ENCODE results near the gene LPO.

LPO gene

GRCh38 chr17:58279016-58279711, 40.8 kb downstream of the LPO start:
- no peak for DNase-seq

DNA sequence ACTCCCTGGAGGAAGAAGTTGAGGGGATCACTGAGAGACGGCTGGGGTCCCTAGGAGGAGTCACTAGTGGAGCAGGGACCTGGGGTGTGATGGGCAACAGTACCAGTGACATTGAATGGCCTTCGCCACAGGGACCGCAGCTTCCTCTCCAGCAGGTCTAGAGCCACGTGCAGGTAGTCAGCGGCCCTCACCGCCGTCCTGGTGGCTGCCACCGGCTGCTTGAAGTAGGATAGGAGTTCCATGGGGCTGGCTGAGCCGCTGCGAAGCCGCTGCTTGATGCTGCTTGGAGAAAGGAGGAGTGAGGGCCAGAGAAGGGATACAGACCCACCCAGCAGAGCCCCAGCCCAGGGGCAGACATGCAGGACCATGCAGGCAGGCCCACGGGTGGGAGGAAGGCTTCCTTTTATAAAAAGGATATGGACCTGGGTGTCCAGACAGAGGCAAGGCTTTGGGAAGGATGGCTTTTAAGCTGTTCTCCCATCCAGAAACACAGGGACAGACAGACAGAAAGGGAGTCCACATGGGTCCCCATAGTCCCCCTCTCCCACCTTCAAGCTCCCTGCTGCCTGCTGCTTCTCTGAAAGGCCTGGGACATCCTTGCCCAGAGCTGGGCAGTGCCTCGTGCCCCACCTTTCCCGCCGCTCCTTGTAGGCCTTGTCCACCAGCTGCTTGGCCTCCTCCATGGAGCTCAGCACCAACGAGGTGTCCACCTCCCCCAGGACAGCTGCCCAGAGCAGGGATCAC, 41.5 kb downstream of the LPO start:
- DNase-seq, result no peak

- no peak for DNase-seq
Measured at GRCh38 chr17:58280480-58281217, 42.3 kb downstream of the LPO start, which contains the start of gene MPO. Gene MPO (minus strand): TSS chr17:58280935. CDS start chr17:58280758, 177 bp downstream.

DNA sequence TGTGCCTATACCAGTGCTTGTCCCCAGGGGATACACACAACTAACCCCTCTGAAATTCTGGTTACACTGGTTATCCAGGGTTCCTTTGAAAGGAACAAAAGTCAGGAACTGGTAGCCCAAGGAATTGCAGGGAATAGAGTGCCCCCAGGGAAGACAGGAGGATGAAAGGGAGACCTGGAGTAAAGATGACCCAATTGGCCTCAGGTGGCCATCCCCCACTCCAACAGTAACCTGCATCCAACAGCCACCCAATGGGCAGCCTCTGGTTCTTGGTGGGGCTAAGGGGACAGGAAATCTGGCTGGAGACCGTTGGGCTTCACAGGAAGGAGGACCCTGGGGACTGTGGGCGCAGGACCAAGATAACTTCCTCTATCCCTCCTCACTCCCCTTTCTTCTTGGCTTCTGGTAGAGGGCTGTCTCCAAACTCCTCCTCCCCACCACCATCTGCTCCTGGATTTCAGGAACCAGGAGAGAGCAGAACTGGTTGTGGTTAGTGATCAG, 43.2 kb downstream of the LPO start:
- DNase-seq, result no peak

DNA sequence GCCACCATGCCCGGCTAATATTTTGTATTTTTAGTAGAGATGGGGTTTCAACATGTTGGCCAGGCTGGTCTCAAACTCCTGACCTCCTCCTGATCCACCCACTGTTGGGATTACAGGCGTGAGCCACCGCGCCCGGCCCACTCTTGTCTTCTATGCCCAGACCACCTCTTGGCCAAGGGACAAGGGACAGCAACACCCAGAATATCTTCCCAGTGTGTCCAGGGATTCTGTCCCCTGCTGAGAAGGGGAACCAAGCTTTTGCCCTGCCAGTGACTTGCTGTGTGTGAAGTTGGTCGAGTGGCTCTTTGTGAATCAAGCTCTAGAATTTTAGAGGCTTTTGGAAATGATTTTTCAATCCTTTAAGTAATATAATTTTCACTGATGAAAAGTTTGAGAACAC, 44.1 kb downstream of the LPO start:
- DNase-seq, result no peak

DNA sequence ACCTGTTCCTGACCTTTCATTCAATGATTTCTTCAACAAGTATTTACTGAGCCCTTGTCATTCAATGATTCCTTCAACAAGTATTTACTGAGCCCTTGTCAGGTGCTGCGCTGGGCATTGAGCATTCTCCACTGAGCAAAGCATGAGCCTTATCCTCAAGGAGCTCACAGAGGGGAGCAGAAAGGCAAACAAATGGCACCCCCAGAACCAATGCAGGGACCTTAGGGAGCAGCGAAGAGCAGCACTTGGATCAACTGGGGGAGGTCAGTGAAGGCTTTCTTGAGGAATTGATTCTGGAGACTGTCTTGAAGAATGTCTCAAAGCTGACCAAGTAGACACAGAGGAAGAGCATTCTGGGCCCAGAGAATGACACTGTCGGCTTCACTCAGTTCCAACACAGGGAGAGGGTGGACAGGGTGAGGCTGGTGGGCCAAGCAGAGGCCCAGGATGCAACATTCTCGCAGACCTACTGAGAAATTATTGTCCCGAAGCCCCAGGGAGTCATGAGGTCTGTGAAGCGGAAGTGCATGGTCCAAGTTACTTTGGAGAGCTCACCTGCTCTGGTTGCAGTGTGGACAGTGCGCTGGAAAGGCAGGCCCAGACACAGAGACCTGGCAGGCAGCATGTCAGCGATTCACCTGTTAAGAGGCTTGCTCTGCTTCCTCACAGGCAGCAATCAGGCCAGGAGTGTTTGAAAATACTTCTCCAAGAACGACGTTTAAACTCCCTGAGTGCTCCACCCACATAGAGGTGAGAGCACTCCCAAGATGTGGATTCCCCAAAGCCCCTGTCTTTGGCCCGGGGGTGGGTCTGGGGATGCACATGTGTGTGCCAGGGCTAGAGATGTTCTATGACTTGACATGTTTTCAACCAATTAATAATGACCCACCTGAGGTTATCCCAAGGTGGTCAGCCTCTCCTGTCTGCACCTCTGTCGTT, 45.6 kb downstream of the LPO start:
- DNase-seq, result no peak

DNA sequence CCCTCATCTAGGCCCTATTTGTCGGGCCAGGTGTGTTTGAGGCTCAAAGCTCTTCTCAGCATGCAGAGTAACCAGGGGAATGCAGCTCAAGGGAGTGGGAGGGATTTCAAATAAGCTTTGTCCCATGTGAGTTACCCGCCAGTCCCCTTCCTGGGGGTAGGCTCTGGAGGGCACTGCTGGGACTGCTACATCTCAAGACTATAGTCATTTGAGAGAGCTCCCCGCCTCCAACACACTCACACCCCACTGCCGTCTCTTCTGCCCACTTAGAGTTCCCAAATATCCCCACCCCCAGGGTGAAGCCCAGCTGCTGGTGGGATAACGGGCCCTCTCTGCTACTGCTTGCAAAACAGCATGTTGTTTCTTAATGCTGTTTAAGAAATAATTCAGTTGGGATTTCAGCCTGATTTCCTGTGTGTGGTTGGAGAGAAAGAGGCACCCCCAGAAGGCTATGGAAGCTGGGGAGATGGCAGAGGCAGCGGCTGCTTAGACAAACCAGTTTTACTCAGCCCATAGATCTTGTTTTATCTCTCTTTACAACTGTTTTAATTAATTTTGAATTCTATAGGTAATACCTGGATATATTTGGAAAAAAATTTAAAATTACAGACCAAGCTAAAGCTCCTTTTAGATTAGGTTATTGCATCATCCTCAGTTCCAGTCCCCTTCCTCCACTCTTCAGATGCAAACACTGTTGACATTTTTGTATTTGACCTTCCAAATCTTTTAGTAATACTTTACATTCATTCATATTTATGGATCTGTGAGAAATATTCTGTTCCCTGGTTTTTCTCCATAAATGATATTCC, 46.4 kb downstream of the LPO start:
- no peak for DNase-seq

GRCh38 chr17:58285422-58285810, 47.0 kb downstream of the LPO start:
- no peak for DNase-seq

GRCh38 chr17:58289869-58290268, 51.5 kb downstream of the LPO start:
- DNase-seq, result no peak

DNA sequence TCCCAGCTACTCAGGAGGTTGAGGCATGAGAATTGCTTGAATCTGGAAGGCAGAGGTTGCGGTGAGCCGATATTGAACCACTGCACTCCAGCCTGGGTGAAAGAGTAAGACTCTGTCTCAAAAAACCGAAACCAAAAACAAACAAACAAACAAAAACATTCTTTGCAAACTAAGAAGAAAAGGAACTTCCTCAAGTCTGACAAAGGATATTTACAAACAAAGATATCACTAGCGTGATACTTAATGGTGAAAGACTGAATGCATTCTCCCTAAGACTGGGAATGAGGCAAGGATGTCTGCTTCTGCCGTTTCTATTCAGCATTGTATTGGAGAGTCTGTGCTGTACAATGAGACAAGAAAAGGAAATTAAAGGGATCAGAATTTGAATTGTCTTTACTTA, 52.9 kb downstream of the LPO start:
- DNase-seq, result no peak

DNA sequence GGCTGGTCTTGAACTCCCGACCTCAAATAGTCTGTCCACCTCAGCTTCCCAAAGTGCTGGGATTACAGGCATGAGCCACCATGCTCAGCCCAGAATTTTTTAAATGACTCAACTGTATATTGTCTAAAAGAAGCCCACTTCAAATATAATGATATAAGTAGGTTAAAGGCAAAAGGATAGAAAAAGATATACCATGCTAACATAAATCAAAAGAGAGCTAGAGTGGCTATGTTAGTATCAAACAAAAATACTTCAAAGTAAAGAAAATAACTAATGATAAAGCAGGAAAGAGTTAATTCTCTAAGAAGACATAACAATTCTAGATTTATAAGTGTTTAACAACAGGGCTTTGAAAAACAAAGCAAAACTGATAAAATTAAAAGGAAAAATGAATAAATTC, 55.6 kb downstream of the LPO start:
- no peak for DNase-seq

DNA sequence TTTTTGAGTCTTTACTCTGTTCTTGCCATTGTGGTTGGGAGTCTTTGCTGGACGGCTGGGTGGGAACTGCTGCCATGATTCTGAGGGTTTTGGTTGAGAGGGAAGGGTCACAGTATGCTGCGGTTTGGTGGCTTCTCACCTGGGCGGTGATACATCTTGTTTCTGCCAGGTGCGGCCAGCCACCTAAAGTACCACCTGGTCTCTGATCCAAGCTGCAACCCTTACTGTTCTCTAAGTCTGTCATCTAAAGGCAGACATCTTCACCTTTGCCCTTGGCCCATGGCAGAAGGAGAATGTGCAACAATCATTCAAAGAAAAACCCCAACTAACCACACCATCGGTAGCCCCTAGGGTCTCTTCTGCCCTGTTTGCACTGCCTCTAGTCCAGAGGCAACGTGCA, 62.0 kb downstream of the LPO start:
- no peak for DNase-seq

GRCh38 chr17:58301504-58302150, 63.2 kb downstream of the LPO start:
- no peak for DNase-seq

GRCh38 chr17:58302171-58302918, 64.0 kb downstream of the LPO start:
- no peak for DNase-seq

DNA sequence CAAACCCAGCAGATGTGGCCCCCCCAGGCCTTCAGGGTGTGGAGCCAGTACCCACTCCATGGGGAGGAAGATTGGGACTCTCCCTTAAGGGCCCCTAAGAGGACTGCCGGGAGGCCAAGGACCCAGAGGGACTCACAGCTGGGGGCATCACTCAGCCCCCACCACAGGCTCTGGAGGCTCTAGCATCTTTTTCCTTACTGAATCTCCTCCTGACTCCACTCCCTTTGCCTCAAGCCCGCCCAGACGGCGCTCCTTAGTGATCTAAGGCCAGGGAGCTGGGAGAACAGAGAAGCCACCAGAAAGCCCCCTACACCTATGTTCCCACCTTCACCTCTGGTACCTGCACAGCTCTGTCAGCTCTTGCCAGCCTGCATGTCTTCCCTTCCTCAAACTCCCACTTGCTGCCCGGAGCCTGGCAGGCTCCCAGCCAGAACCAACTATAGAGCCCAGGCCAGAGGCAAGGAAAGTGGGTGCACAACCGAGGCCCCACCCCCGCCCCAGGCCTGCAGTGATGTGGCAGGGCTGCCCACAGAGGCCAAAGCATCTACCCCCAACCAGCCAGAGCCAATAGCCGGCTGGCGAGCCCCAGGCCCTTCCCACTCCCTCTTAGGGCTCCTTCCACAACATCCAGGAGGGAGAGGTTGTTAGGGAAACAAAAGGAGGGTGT, 64.7 kb downstream of the LPO start:
- DNase-seq, result no peak

- peak; percentile 54 for DNase-seq
Measured at GRCh38 chr17:58303971-58304749, 65.8 kb downstream of the LPO start.

DNA sequence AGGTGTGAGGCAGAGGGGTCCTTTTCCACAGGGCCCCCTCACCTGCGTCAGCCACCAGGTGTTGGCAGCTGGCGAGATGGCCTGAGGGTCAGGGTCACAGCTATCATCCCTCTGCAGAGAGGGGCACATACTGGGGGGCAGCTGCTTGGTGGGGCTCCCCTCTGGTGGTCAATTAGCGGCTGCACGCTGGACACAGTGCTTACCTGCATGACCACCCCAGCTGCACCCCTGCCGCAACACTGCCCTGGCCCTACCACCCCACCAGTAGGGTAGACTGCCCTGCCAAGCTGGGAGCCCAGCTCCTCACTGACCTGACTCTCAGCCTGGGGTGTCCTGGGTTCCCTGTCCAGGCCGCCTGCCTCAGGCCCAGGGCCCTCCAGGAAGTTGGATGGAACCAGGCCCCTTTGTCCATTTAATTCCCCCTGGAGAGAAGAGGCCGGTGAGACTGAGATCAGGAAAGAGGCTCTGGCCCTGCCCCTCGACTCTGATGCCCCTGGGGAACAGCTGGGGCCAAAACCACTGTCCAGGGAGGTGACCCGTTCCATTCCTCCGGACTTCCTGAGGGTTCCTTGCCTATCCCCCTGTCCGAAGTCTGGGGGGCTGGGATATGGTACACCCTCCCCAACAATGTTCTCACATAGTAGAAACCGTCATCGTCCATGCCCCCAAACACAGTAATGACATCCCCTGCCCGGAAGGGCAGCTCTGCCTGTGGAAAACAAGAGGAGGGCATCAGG, 66.5 kb downstream of the LPO start:
- DNase-seq, result no peak

- no peak for DNase-seq
Measured at GRCh38 chr17:58305626-58306025, 67.2 kb downstream of the LPO start.

Data from activated CD4-positive, alpha-beta T cell treated with anti-CD3 and anti-CD28 coated beads, Interleukin-2, amount 50 U/mL, for 1 hour (primary cell).